Measurements from ENCODE around the gene RPS4Y1.
"Not testable (repeated sequence)": the region's sequence is repeated elsewhere in the genome, so short reads cannot be mapped to it uniquely, and the experiment has no call there.

Gene RPS4Y1

GRCh38 chrY:2841471-2841893, at the start of gene RPS4Y1:
Gene RPS4Y1 (plus strand): TSS chrY:2841602. CDS start chrY:2841625, 23 bp downstream.
- DNase-seq (ENCODE audit: low read depth) = no peak

GRCh38 chrY:2796977-2797523, 44.4 kb upstream of the RPS4Y1 start:
- DNase-seq (ENCODE audit: low read depth) = no peak

GRCh38 chrY:2797991-2798390, 43.4 kb upstream of the RPS4Y1 start:
- no peak for DNase-seq (ENCODE audit: low read depth)

- no peak for DNase-seq (ENCODE audit: low read depth)
These were observed 41.2 kb upstream of the RPS4Y1 start for GRCh38 chrY:2800246-2800645.

GRCh38 chrY:2817146-2817896, 24.1 kb upstream of the RPS4Y1 start:
- not testable (repeated sequence) for DNase-seq (ENCODE audit: low read depth)

- no peak for DNase-seq (ENCODE audit: low read depth)
These were observed 16.9 kb upstream of the RPS4Y1 start for GRCh38 chrY:2824471-2824870.

- no peak for DNase-seq (ENCODE audit: low read depth)
These were observed 12.9 kb upstream of the RPS4Y1 start for GRCh38 chrY:2828497-2828896.

- no peak for DNase-seq (ENCODE audit: low read depth)
These were observed 6.2 kb upstream of the RPS4Y1 start for GRCh38 chrY:2835230-2835629.

GRCh38 chrY:2837078-2837477, 4.3 kb upstream of the RPS4Y1 start:
- no peak for DNase-seq (ENCODE audit: low read depth)

- DNase-seq (ENCODE audit: low read depth) = no peak
These were observed 3.5 kb upstream of the RPS4Y1 start for GRCh38 chrY:2837932-2838331.

- DNase-seq (ENCODE audit: low read depth) = no peak
These were observed 5.4 kb downstream of the RPS4Y1 start for GRCh38 chrY:2846791-2847190.

- no peak for DNase-seq (ENCODE audit: low read depth)
These were observed 7.0 kb downstream of the RPS4Y1 start for GRCh38 chrY:2848384-2848783.

- DNase-seq (ENCODE audit: low read depth) = no peak
These were observed 8.0 kb downstream of the RPS4Y1 start for GRCh38 chrY:2849368-2849767.

GRCh38 chrY:2854145-2854774, 12.9 kb downstream of the RPS4Y1 start:
- no peak for DNase-seq (ENCODE audit: low read depth)

GRCh38 chrY:2857068-2857467, 15.7 kb downstream of the RPS4Y1 start:
- DNase-seq (ENCODE audit: low read depth) = no peak

- DNase-seq (ENCODE audit: low read depth) = no peak
These were observed 16.3 kb downstream of the RPS4Y1 start for GRCh38 chrY:2857686-2858085.

GRCh38 chrY:2859782-2860181, 18.4 kb downstream of the RPS4Y1 start:
- no peak for DNase-seq (ENCODE audit: low read depth)

GRCh38 chrY:2860511-2860910, 19.1 kb downstream of the RPS4Y1 start:
- no peak for DNase-seq (ENCODE audit: low read depth)

- no peak for DNase-seq (ENCODE audit: low read depth)
These were observed 25.2 kb downstream of the RPS4Y1 start for GRCh38 chrY:2866581-2866980.

- DNase-seq (ENCODE audit: low read depth) = no peak
These were observed 26.1 kb downstream of the RPS4Y1 start for GRCh38 chrY:2867469-2867868.

- no peak for DNase-seq (ENCODE audit: low read depth)
These were observed 26.7 kb downstream of the RPS4Y1 start for GRCh38 chrY:2868035-2868607.

GRCh38 chrY:2872234-2872633, 30.8 kb downstream of the RPS4Y1 start:
- not testable (repeated sequence) for DNase-seq (ENCODE audit: low read depth)

GRCh38 chrY:2874211-2874610, 32.8 kb downstream of the RPS4Y1 start:
- no peak for DNase-seq (ENCODE audit: low read depth)
